ENCODE measurements around the gene PIGZ.

GRCh38 chr3:196969134-196969659 lies 564 bp upstream of the PIGZ start:
- no peak for TF ChIP-seq CTCF (IDR thresholded peaks at IDR 0.05)
- no peak for TF ChIP-seq POLR2A (IDR thresholded peaks at IDR 0.05)
- TF ChIP-seq POLR2AphosphoS5 (IDR thresholded peaks at IDR 0.05), result no peak
